ENCODE results near the gene MCF2L2. TPM values are rescaled to one million over a fixed set of nuclear protein-coding genes. Genes with fewer than 3 reads are reported as not detected.

MCF2L2 gene
- total RNA-seq, 4 donors from 2014 or later = 0.61 to 2.9 (median 1.3) TPM

DNA sequence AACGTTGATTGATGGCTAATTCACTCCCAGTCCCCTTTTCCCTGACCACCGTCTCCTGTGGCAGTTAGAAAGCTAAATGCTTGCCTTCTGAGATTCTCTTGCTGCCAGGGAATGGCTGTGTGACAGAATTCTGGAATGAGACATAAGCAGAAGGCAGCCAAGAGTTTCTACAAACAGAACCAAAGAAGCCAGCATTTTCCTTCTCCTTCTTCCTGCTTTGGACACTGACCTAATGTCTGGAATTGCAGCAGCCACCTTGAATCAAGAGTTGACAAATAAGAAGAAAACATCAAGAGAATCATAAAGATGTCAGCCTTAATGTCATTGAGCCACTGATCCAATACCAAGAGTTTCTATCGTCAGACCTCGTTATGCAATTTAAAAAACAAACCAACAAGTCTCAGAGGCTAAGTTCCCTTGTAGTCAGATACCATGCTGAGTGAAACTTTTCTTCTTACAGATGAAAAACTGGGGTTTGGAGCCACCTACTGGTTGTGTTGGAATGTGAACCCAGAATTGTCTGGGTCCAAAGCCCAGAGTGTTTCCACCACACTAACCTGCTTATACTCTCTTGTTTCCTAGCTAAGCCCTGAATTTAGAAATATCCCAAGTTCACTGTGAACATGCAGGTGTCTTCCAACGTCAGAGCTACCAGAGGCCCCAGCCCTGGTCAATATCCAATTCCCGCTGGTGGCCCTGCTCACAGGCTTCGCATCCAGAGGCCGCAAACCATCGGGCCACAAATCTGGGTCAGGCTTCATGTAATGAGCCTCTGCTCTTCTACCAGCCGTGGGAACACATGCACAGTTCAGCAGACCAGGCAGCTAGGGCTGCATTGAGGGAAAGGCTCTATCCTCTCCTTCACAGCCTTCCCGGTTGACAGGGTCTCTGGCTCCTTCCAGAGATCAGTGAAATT is 42.5 kb downstream of the MCF2L2 start:
- Histone ChIP-seq H3K4me1 (peaks cover 0 to 7% (median 5%) of the 10 kb centered on the region in 3 donors), H3K9me3 (no peaks in the 10 kb centered on the region), H3K4me3 (no peak overlapping the region), H3K36me3 (no peaks in the 10 kb centered on the region), H3K27me3 (no peaks in the 10 kb centered on the region), H3K27ac (peak overlapping the region in 1 of 4 donors; percentile 31)
- no peak for TF ChIP-seq POLR2A (IDR thresholded peaks at IDR 0.05)
- TF ChIP-seq, protein P1, sequence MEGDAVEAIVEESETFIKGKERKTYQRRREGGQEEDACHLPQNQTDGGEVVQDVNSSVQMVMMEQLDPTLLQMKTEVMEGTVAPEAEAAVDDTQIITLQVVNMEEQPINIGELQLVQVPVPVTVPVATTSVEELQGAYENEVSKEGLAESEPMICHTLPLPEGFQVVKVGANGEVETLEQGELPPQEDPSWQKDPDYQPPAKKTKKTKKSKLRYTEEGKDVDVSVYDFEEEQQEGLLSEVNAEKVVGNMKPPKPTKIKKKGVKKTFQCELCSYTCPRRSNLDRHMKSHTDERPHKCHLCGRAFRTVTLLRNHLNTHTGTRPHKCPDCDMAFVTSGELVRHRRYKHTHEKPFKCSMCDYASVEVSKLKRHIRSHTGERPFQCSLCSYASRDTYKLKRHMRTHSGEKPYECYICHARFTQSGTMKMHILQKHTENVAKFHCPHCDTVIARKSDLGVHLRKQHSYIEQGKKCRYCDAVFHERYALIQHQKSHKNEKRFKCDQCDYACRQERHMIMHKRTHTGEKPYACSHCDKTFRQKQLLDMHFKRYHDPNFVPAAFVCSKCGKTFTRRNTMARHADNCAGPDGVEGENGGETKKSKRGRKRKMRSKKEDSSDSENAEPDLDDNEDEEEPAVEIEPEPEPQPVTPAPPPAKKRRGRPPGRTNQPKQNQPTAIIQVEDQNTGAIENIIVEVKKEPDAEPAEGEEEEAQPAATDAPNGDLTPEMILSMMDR (IDR thresholded peaks at IDR 0.05) = peak; percentile 40 to 84 (median 72)
- 41 to 61% methylated on average over 8 to 10 of the region's 11 CpGs for WGBS, 2 donors
- DNase-seq = no peak
- intact Hi-C loops (cut with DNase I) = loop anchor here (5.0 kb wide), 2 partner anchors 204 to 264 kb away; no protein-coding TSS in a partner anchor

DNA sequence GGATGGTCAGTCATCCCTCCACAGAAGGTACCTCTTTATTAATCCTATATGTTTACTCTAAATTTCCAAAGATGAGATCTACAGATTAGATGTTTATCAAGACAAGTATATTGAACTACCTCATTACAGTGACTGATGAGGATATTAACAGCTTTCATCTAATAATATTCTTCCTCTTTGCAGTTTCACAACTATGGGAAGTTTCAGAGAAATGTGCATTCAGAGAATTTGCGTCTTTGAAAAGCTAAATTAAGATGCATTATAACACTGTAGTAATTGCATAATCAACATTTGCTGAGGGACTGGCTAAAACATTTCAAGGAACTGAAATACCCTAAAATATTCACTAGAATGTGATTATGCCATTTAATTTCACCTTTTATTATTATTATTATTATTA is 46.7 kb downstream of the MCF2L2 start:
- WGBS, 2 donors = 66 to 72% methylated on average over 1 of the region's 1 CpG
- TF ChIP-seq, protein P1 (IDR thresholded peaks at IDR 0.05) = no peak
- TF ChIP-seq POLR2A (IDR thresholded peaks at IDR 0.05) = no peak
- no peaks in the 10 kb centered on the region for H3K27me3 ChIP-seq
- H3K36me3 ChIP-seq = no peaks in the 10 kb centered on the region
- DNase-seq = no peak
- no peak overlapping the region for H3K4me3 ChIP-seq
- H3K27ac ChIP-seq = no peak overlapping the region
- H3K4me1 ChIP-seq = peaks cover 0 to 24% (median 5%) of the 10 kb centered on the region in 3 donors
- intact Hi-C loops (cut with DNase I) = no loop called here
- no peaks in the 10 kb centered on the region for H3K9me3 ChIP-seq

DNA sequence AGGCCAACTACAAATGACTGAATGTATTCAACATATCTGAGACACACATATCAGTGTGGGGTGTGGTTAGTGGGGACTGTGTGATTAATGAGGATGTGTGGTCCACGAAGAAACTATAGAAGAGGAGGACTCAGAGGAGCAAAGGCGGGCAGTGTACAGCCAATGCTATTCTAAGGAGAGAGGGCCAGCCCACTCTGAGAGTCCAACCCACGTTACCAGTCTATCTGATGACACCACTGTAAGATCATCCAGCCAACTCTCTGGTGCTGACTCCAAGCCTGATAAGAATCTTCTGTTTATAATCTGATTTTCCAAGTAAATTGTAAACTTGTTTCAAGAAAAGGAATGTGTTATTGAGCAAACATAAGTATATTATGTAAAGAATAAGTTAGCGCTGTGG is 47.2 kb downstream of the MCF2L2 start:
- no peak for DNase-seq
- 59 to 71% methylated on average over 4 of the region's 4 CpGs for WGBS, 2 donors
- no peak for TF ChIP-seq POLR2A (IDR thresholded peaks at IDR 0.05)
- TF ChIP-seq, protein P1 (IDR thresholded peaks at IDR 0.05) = no peak
- Histone ChIP-seq H3K9me3 (no peaks in the 10 kb centered on the region), H3K27ac (peak overlapping the region in 1 of 4 donors; percentile 30), H3K4me3 (no peak overlapping the region), H3K27me3 (no peaks in the 10 kb centered on the region), H3K36me3 (no peaks in the 10 kb centered on the region), H3K4me1 (peaks cover 0 to 24% (median 5%) of the 10 kb centered on the region in 3 donors)
- intact Hi-C loops (cut with DNase I) = no loop called here

DNA sequence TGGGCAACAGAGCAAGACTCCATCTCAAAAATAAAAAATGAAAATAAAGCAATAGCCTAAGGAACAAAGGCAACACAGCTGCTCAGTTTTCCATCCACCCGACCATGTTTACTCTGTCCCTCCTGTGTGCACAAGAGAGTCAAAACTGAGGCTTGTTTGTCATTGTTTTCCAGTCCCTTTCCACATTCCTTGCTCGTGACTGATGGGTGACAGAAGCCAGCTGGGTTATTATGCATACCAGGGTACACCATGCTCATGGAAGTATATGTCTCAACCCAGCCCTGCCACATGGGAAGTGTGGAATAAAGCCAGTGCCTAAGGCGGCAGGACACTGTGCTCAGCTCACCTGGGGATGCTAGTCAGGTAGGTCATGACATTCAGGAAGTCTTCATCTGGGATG is 49.5 kb downstream of the MCF2L2 start:
- Histone ChIP-seq H3K4me3 (no peak overlapping the region), H3K36me3 (no peaks in the 10 kb centered on the region), H3K27ac (peak overlapping the region in 1 of 4 donors; percentile 45), H3K4me1 (peaks cover 0 to 17% (median 0%) of the 10 kb centered on the region in 3 donors), H3K9me3 (no peaks in the 10 kb centered on the region), H3K27me3 (no peaks in the 10 kb centered on the region)
- TF ChIP-seq, protein P1 (IDR thresholded peaks at IDR 0.05) = no peak
- no peak for TF ChIP-seq POLR2A (IDR thresholded peaks at IDR 0.05)
- WGBS, 2 donors = 79 to 93% methylated on average over 3 of the region's 3 CpGs
- no peak for DNase-seq
- intact Hi-C loops (cut with DNase I) = no loop called here

DNA sequence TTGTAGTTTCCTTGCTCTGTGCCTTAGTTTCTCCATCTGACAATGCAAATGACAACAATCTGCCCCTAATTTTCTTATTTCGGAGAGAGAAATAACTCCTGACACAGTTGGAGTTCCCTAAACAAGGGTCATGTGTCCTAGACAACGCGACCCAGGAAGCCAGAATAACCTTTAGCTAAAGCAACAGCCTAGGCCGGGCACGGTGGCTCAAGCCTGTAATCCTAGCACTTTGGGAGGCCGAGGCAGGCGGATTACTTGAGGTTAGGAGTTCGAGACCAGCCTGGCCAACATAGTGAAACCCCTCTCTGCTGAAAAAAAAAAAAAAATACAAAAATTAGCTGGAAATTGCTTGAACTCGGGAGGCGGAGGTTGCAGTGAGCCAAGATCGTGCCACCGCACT is 49.9 kb downstream of the MCF2L2 start:
- no peaks in the 10 kb centered on the region for H3K9me3 ChIP-seq
- TF ChIP-seq POLR2A (IDR thresholded peaks at IDR 0.05) = no peak
- TF ChIP-seq, protein P1 (IDR thresholded peaks at IDR 0.05) = no peak
- H3K4me3 ChIP-seq = no peak overlapping the region
- WGBS, 2 donors = 95 to 96% methylated on average over 6 to 12 of the region's 12 CpGs
- DNase-seq = no peak
- peak overlapping the region in 2 of 4 donors; percentile 45 to 65 for H3K27ac ChIP-seq
- H3K27me3 ChIP-seq = no peaks in the 10 kb centered on the region
- H3K36me3 ChIP-seq = no peaks in the 10 kb centered on the region
- intact Hi-C loops (cut with DNase I) = no loop called here
- peaks cover 0 to 17% (median 0%) of the 10 kb centered on the region in 3 donors for H3K4me1 ChIP-seq
